Chondrocyte (in vitro differentiated cells): ENCODE measurements around the gene KCNQ1OT1. TPM values are rescaled to one million over a fixed set of nuclear protein-coding genes. Genes with fewer than 3 reads are reported as not detected.

Source experiments
- DNase-seq: peaks from one replicate; pipeline ENCODE4 v3.0.0; 2021; ENCODE audit warnings: mixed read lengths, low spot score
- H3K27ac Mint-ChIP-seq: one replicate; pipeline ENCODE4 v1.8.0; 2021; ENCODE audit warnings: mild to moderate bottlenecking, moderate library complexity, mixed read lengths; ENCODE audit not compliant: unreplicated experiment
- H3K27me3 Mint-ChIP-seq: 2 replicates; pipeline ENCODE4 v1.8.0; 2021; ENCODE audit warnings: low read depth, mixed read lengths
- H3K36me3 Mint-ChIP-seq: 2 replicates; pipeline ENCODE4 v1.8.0; 2021; ENCODE audit warnings: low read depth, mixed read lengths
- H3K4me1 Mint-ChIP-seq: 2 replicates; pipeline ENCODE4 v1.8.0; 2021; ENCODE audit warnings: low read depth, mild to moderate bottlenecking, mixed read lengths
- H3K4me3 Mint-ChIP-seq: one replicate; pipeline ENCODE4 v1.8.0; 2021; ENCODE audit warnings: mild to moderate bottlenecking, moderate library complexity, mixed read lengths; ENCODE audit not compliant: unreplicated experiment
- H3K9me3 Mint-ChIP-seq: 2 replicates; pipeline ENCODE4 v1.8.0; 2021; ENCODE audit warnings: low read depth, mixed read lengths
- CTCF ChIP-seq: fragments of 200-600 bp; sonication (generic); IDR thresholded peaks from 2 replicates; pipeline ENCODE4 v1.5.0; 2021; ENCODE audit warnings: antibody characterized with exemption, mild to moderate bottlenecking, moderate library complexity
- total RNA-seq: library from RNA; stranded (reverse); gene quantifications from 3 replicates; pipeline ENCODE4 v1.2.1, GENCODE V29; 2021

The KCNQ1OT1 gene
- total RNA-seq, 1 donor from 2014 or later, result 2.5 TPM

- H3K9me3 Mint-ChIP-seq, result peaks cover 35% of the 10 kb centered on the region
- H3K27me3 Mint-ChIP-seq, result no peaks in the 10 kb centered on the region
- H3K4me3 Mint-ChIP-seq, result no peak overlapping the region
- DNase-seq, result no peak
- H3K36me3 Mint-ChIP-seq, result peaks cover 33% of the 10 kb centered on the region
- H3K4me1 Mint-ChIP-seq, result peaks cover 27% of the 10 kb centered on the region
- no peak overlapping the region for H3K27ac Mint-ChIP-seq
- TF ChIP-seq CTCF, result no peak
Measured at GRCh38 chr11:2657697-2658284, 42.0 kb downstream of the KCNQ1OT1 start.

GRCh38 chr11:2656859-2657258, 42.9 kb downstream of the KCNQ1OT1 start:
- Mint-ChIP-seq H3K36me3 (peaks cover 32% of the 10 kb centered on the region), H3K27me3 (no peaks in the 10 kb centered on the region), H3K9me3 (peaks cover 38% of the 10 kb centered on the region), H3K27ac (no peak overlapping the region), H3K4me3 (no peak overlapping the region), H3K4me1 (peaks cover 23% of the 10 kb centered on the region)
- DNase-seq, result no peak
- no peak for TF ChIP-seq CTCF

- Mint-ChIP-seq H3K4me1 (peaks cover 23% of the 10 kb centered on the region), H3K36me3 (peaks cover 31% of the 10 kb centered on the region), H3K9me3 (peaks cover 41% of the 10 kb centered on the region), H3K4me3 (no peak overlapping the region), H3K27ac (peak overlapping the region; percentile 45), H3K27me3 (no peaks in the 10 kb centered on the region)
- no peak for DNase-seq
- no peak for TF ChIP-seq CTCF
Measured at GRCh38 chr11:2655834-2656622, 43.8 kb downstream of the KCNQ1OT1 start.

- peaks cover 31% of the 10 kb centered on the region for H3K36me3 Mint-ChIP-seq
- H3K27me3 Mint-ChIP-seq, result no peaks in the 10 kb centered on the region
- TF ChIP-seq CTCF, result no peak
- no peak overlapping the region for H3K4me3 Mint-ChIP-seq
- peaks cover 23% of the 10 kb centered on the region for H3K4me1 Mint-ChIP-seq
- H3K9me3 Mint-ChIP-seq, result peaks cover 41% of the 10 kb centered on the region
- no peak for DNase-seq
- H3K27ac Mint-ChIP-seq, result peak overlapping the region; percentile 17
Measured at GRCh38 chr11:2655016-2655719, 44.6 kb downstream of the KCNQ1OT1 start.
